ENCODE measurements around the gene GAS2L1. TPM values are rescaled to one million over a fixed set of nuclear protein-coding genes. Genes with fewer than 3 reads are reported as not detected.
A peak's percentile ranks its signal among the peaks of the same experiment; 100 is the strongest.

GAS2L1 gene
- polyA plus RNA-seq, 4 donors = 3.9 to 49.0 (median 29.0) TPM

- 13 to 56% (median 32%) methylated on average over 2 of the region's 2 CpGs for WGBS, 3 donors
- Histone ChIP-seq H3K9me3 (ENCODE audit: control insufficient read depth in 2 of 2, insufficient read depth in 1 of 2, low read depth in 1 of 2, low read length in 1 of 2) (no peaks in the 10 kb centered on the region), H3K27me3 (ENCODE audit: control insufficient read depth in 3 of 3, insufficient read depth in 3 of 3, low read length in 3 of 3) (no peaks in the 10 kb centered on the region), H3K27ac (ENCODE audit: low read depth in 1 of 3, low read length in 2 of 3) (peak overlapping the region in 2 of 3 donors; percentile 59 to 69), H3K36me3 (ENCODE audit: control insufficient read depth in 3 of 3, insufficient read depth in 2 of 3, low read depth in 1 of 3, low read length in 3 of 3) (peaks cover 26 to 59% (median 26%) of the 10 kb centered on the region in 3 donors), H3K4me1 (ENCODE audit: control insufficient read depth in 3 of 3, insufficient read depth in 2 of 3, low read depth in 1 of 3, low read length in 2 of 3) (peaks cover 0 to 20% (median 8%) of the 10 kb centered on the region in 3 donors), H3K4me3 (ENCODE audit: low read depth in 1 of 3, low read length in 3 of 3) (no peak overlapping the region)
- DNase-seq (no peak), FAIRE-seq (no peak)
These were observed 4.1 kb upstream of the GAS2L1 start for GRCh38 chr22:29302402-29302680.

DNA sequence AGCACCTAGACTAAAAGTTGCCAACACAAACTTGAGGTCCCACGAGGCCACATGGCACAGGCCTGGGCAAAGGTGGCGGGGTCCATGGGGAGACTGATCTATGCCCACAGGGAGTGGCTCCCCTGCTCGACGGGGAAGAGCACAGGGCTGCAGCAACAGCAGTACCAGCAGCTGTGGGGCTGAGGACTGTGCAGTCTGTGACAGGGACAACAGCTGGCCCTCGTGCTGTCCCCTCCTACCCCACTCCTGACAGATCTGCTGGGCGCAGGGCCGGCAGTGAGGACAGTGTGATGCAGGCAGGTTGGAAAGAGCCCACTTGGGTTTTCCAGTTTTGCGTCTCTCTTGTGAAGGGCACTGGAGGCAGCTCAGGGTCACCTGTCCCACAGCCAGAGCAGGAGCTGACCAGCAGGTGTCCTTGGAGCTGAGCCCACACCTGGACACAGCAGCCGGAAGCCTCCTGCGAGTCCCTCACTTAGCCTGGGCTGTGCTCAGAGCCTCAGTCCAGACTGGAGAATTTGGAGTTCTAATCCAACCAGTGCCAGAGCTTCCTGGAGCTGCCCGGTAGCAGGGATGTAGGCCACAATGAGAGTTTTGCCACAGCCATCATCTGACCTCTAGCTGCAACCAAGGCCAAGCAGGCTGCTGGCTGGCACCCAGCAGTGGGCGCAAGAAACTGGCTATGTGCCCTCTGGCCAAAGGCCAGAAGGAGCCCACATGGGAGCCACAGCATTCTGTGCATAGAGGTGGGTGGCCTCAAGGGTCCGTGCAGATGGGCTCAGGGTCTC is 3.6 kb upstream of the GAS2L1 start:
- no peaks in the 10 kb centered on the region for H3K27me3 ChIP-seq (ENCODE audit: control insufficient read depth in 3 of 3, insufficient read depth in 3 of 3, low read length in 3 of 3)
- FAIRE-seq (no peak), DNase-seq (peak in 1 of 2 donors; percentile 93)
- H3K4me3 ChIP-seq (ENCODE audit: low read depth in 1 of 3, low read length in 3 of 3) = no peak overlapping the region
- peaks cover 22 to 53% (median 22%) of the 10 kb centered on the region in 3 donors for H3K36me3 ChIP-seq (ENCODE audit: control insufficient read depth in 3 of 3, insufficient read depth in 2 of 3, low read depth in 1 of 3, low read length in 3 of 3)
- H3K9me3 ChIP-seq (ENCODE audit: control insufficient read depth in 2 of 2, insufficient read depth in 1 of 2, low read depth in 1 of 2, low read length in 1 of 2) = no peaks in the 10 kb centered on the region
- peak overlapping the region in 2 of 3 donors; percentile 59 to 69 for H3K27ac ChIP-seq (ENCODE audit: low read depth in 1 of 3, low read length in 2 of 3)
- H3K4me1 ChIP-seq (ENCODE audit: control insufficient read depth in 3 of 3, insufficient read depth in 2 of 3, low read depth in 1 of 3, low read length in 2 of 3) = peaks cover 2 to 25% (median 8%) of the 10 kb centered on the region in 3 donors
- WGBS, 3 donors = 13 to 43% (median 31%) methylated on average over 13 of the region's 13 CpGs

- H3K27ac ChIP-seq (ENCODE audit: low read depth in 1 of 3, low read length in 2 of 3) = peak overlapping the region in 1 of 3 donors; percentile 22
- 41 to 50% (median 47%) methylated on average over 7 of the region's 7 CpGs for WGBS, 3 donors
- H3K27me3 ChIP-seq (ENCODE audit: control insufficient read depth in 3 of 3, insufficient read depth in 3 of 3, low read length in 3 of 3) = no peaks in the 10 kb centered on the region
- H3K9me3 ChIP-seq (ENCODE audit: control insufficient read depth in 2 of 2, insufficient read depth in 1 of 2, low read depth in 1 of 2, low read length in 1 of 2) = no peaks in the 10 kb centered on the region
- DNase-seq (no peak), FAIRE-seq (no peak)
- H3K4me1 ChIP-seq (ENCODE audit: control insufficient read depth in 3 of 3, insufficient read depth in 2 of 3, low read depth in 1 of 3, low read length in 2 of 3) = peaks cover 12 to 48% (median 14%) of the 10 kb centered on the region in 3 donors
- peak overlapping the region in 1 of 3 donors; percentile 78 for H3K4me3 ChIP-seq (ENCODE audit: low read depth in 1 of 3, low read length in 3 of 3)
- H3K36me3 ChIP-seq (ENCODE audit: control insufficient read depth in 3 of 3, insufficient read depth in 2 of 3, low read depth in 1 of 3, low read length in 3 of 3) = peaks cover 0 to 31% (median under 1%) of the 10 kb centered on the region in 3 donors
These were observed 645 bp upstream of the GAS2L1 start for GRCh38 chr22:29305836-29306174.

DNA sequence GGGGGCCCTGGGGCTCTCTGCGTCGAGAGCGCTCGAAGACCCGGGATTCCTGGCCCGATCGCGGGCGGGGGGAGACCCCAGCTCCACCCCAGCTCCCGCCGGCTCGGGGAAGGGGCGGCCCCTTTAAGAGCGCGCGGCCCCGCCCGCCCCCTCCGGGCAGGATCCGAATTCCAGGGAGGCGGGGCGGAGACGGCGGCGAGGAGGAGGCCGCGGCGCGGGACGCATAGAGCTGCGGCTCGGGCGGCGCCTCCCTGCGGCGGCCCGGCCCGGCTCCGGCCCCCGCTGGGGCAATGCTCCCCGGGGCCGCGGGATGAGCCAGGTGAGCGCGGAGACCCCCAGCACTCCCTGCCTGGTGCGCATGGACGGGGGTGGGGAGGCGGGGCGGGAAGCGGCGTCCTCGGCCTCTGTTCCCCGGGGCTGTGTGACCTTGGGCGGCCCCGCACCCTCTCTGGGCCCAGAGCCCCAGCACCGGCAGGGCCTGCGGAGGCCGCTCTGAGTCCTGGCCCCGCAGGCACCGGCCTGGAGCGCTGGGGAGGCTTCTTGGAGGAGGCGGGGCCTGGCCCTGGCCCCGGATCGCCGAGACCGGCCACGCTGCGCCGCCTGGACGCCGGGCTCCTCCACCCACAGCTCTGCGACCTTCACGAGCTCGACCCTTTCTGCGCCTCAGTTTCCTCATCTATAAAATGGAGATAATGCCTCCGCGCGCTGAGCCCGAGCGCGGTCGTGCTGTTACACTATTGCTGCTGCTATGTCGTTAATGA is 565 bp downstream of the GAS2L1 start:
- Histone ChIP-seq H3K4me1 (ENCODE audit: control insufficient read depth in 3 of 3, insufficient read depth in 2 of 3, low read depth in 1 of 3, low read length in 2 of 3) (peaks cover 11 to 55% (median 12%) of the 10 kb centered on the region in 3 donors), H3K36me3 (ENCODE audit: control insufficient read depth in 3 of 3, insufficient read depth in 2 of 3, low read depth in 1 of 3, low read length in 3 of 3) (peaks cover 0 to 22% (median 0%) of the 10 kb centered on the region in 3 donors), H3K27ac (ENCODE audit: low read depth in 1 of 3, low read length in 2 of 3) (peak overlapping the region; percentile 47 to 72 (median 72)), H3K4me3 (ENCODE audit: low read depth in 1 of 3, low read length in 3 of 3) (peak overlapping the region; percentile 65 to 78 (median 77)), H3K27me3 (ENCODE audit: control insufficient read depth in 3 of 3, insufficient read depth in 3 of 3, low read length in 3 of 3) (no peaks in the 10 kb centered on the region), H3K9me3 (ENCODE audit: control insufficient read depth in 2 of 2, insufficient read depth in 1 of 2, low read depth in 1 of 2, low read length in 1 of 2) (no peaks in the 10 kb centered on the region)
- 4 to 11% (median 7%) methylated on average over 56 to 83 of the region's 83 CpGs for WGBS, 3 donors
- DNase-seq (peak; percentile 80 to 90), FAIRE-seq (no peak)

DNA sequence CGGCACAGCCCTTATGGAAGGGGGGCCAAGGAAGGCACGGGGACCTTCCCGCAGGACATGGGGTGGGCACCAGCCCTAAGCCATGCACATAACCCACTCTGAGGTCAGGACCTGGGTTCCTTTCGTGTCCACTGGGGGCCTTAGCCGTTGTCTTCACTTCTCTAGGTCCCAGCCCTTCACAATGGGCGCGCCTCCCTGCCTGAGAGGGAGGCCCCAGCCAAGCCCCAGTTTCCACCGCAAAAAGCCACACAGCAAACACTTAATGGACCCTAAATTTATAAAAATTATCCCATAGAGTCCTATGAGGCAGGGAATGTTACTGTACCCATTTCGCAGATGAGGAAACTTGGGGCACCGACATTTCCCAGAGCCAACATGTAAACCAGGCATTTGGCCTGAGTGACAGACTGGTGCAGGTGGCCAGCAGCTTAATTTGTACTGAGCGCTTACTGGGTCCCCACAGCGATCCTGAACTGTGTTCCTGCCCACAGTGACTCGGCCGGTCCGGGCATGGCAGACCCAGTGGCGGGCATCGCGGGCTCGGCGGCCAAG is 1.2 kb downstream of the GAS2L1 start:
- peak overlapping the region; percentile 65 to 78 (median 77) for H3K4me3 ChIP-seq (ENCODE audit: low read depth in 1 of 3, low read length in 3 of 3)
- no peak for FAIRE-seq
- WGBS, 3 donors = 61 to 71% (median 62%) methylated on average over 20 of the region's 20 CpGs
- peaks cover 0 to 19% (median 0%) of the 10 kb centered on the region in 3 donors for H3K36me3 ChIP-seq (ENCODE audit: control insufficient read depth in 3 of 3, insufficient read depth in 2 of 3, low read depth in 1 of 3, low read length in 3 of 3)
- H3K27ac ChIP-seq (ENCODE audit: low read depth in 1 of 3, low read length in 2 of 3) = peak overlapping the region in 1 of 3 donors; percentile 68
- peaks cover 0 to 2% (median 0%) of the 10 kb centered on the region in 3 donors for H3K27me3 ChIP-seq (ENCODE audit: control insufficient read depth in 3 of 3, insufficient read depth in 3 of 3, low read length in 3 of 3)
- no peak for DNase-seq
- H3K9me3 ChIP-seq (ENCODE audit: control insufficient read depth in 2 of 2, insufficient read depth in 1 of 2, low read depth in 1 of 2, low read length in 1 of 2) = no peaks in the 10 kb centered on the region
- peaks cover 11 to 54% (median 12%) of the 10 kb centered on the region in 3 donors for H3K4me1 ChIP-seq (ENCODE audit: control insufficient read depth in 3 of 3, insufficient read depth in 2 of 3, low read depth in 1 of 3, low read length in 2 of 3)

DNA sequence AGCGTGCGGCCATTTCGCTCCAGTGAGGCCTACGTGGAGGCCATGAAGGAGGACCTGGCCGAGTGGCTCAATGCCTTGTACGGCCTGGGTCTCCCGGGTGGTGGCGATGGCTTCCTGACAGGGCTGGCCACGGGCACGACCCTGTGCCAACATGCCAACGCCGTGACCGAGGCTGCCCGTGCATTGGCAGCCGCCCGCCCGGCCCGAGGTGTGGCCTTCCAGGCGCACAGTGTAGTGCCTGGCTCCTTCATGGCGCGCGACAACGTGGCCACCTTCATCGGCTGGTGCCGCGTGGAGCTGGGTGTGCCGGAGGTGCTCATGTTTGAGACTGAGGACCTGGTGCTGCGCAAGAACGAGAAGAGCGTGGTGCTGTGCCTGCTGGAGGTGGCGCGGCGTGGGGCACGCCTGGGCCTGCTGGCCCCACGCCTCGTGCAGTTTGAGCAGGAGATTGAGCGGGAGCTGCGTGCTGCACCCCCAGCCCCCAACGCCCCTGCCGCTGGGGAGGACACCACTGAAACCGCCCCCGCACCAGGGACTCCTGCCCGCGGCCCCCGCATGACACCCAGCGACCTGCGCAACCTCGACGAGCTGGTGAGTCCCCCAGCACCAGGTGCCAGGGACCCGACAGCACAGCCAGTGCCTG is 1.8 kb downstream of the GAS2L1 start:
- H3K4me3 ChIP-seq (ENCODE audit: low read depth in 1 of 3, low read length in 3 of 3) = peak overlapping the region in 1 of 3 donors; percentile 77
- FAIRE-seq (no peak), DNase-seq (no peak)
- peaks cover 0 to 13% (median 0%) of the 10 kb centered on the region in 3 donors for H3K36me3 ChIP-seq (ENCODE audit: control insufficient read depth in 3 of 3, insufficient read depth in 2 of 3, low read depth in 1 of 3, low read length in 3 of 3)
- H3K4me1 ChIP-seq (ENCODE audit: control insufficient read depth in 3 of 3, insufficient read depth in 2 of 3, low read depth in 1 of 3, low read length in 2 of 3) = peaks cover 5 to 48% (median 12%) of the 10 kb centered on the region in 3 donors
- 71 to 81% (median 81%) methylated on average over 46 to 50 of the region's 50 CpGs for WGBS, 3 donors
- H3K9me3 ChIP-seq (ENCODE audit: control insufficient read depth in 2 of 2, insufficient read depth in 1 of 2, low read depth in 1 of 2, low read length in 1 of 2) = no peaks in the 10 kb centered on the region
- H3K27ac ChIP-seq (ENCODE audit: low read depth in 1 of 3, low read length in 2 of 3) = peak overlapping the region in 1 of 3 donors; percentile 61
- H3K27me3 ChIP-seq (ENCODE audit: control insufficient read depth in 3 of 3, insufficient read depth in 3 of 3, low read length in 3 of 3) = peaks cover 0 to 7% (median under 1%) of the 10 kb centered on the region in 3 donors

DNA sequence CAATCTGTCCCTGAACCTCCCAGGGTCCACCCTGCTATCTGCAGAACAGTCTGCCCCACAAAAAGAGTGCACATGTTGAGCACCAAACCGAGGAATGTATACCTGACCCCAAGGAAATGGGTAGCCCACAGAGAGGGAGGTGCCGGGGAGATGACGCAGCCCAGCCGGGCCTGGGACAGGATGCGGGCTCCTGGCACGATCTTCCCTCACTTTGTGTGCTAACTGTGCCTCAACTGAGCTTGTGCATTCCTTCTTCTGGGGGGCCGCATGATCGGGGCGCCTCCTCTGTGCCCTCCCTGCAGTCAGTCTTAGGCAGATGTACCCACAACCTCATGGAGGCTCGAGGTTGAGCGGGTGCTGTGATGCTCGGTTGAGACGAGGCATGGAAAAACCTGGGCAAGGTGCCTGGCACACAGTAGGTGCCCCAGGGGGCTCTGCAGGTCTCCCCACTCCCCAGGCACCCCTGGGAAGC is 2.4 kb downstream of the GAS2L1 start:
- Histone ChIP-seq H3K9me3 (ENCODE audit: control insufficient read depth in 2 of 2, insufficient read depth in 1 of 2, low read depth in 1 of 2, low read length in 1 of 2) (no peaks in the 10 kb centered on the region), H3K4me3 (ENCODE audit: low read depth in 1 of 3, low read length in 3 of 3) (peak overlapping the region in 1 of 3 donors; percentile 12), H3K4me1 (ENCODE audit: control insufficient read depth in 3 of 3, insufficient read depth in 2 of 3, low read depth in 1 of 3, low read length in 2 of 3) (peaks cover 7 to 50% (median 16%) of the 10 kb centered on the region in 3 donors), H3K36me3 (ENCODE audit: control insufficient read depth in 3 of 3, insufficient read depth in 2 of 3, low read depth in 1 of 3, low read length in 3 of 3) (peaks cover 0 to 10% (median 0%) of the 10 kb centered on the region in 3 donors), H3K27ac (ENCODE audit: low read depth in 1 of 3, low read length in 2 of 3) (peak overlapping the region in 1 of 3 donors; percentile 61), H3K27me3 (ENCODE audit: control insufficient read depth in 3 of 3, insufficient read depth in 3 of 3, low read length in 3 of 3) (peaks cover 3 to 12% (median 6%) of the 10 kb centered on the region in 3 donors)
- WGBS, 3 donors = 55 to 56% (median 56%) methylated on average over 11 to 13 of the region's 13 CpGs
- FAIRE-seq = no peak
- peak in 1 of 2 donors; percentile 11 for DNase-seq
